ENCODE data around the gene SDS.

Gene SDS

GRCh38 chr12:113398346-113399290, 5.1 kb downstream of the SDS start:
- DNase-seq = no peak

- no peak for DNase-seq
Observed at GRCh38 chr12:113397497-113398197, 6.0 kb downstream of the SDS start.

- DNase-seq = no peak
Observed at GRCh38 chr12:113396828-113397496, 6.7 kb downstream of the SDS start.

GRCh38 chr12:113396200-113396599, 7.5 kb downstream of the SDS start:
- no peak for DNase-seq

GRCh38 chr12:113395119-113395518, 8.6 kb downstream of the SDS start:
- DNase-seq = no peak

GRCh38 chr12:113393749-113394148, 9.9 kb downstream of the SDS start:
- DNase-seq = no peak

- DNase-seq = no peak
Observed at GRCh38 chr12:113392988-113393579, 10.6 kb downstream of the SDS start.

- DNase-seq = no peak
Observed at GRCh38 chr12:113392520-113392919, 11.2 kb downstream of the SDS start.

- no peak for DNase-seq
Observed at GRCh38 chr12:113391650-113392337, 11.9 kb downstream of the SDS start.

GRCh38 chr12:113391145-113391544, 12.5 kb downstream of the SDS start:
- DNase-seq = no peak

GRCh38 chr12:113390064-113391043, 13.3 kb downstream of the SDS start:
- no peak for DNase-seq

- DNase-seq = no peak
Observed at GRCh38 chr12:113388351-113388750, 15.3 kb downstream of the SDS start.

- DNase-seq = no peak
Observed at GRCh38 chr12:113387631-113388030, 16.1 kb downstream of the SDS start.

- DNase-seq = no peak
Observed at GRCh38 chr12:113386866-113387566, 16.7 kb downstream of the SDS start.

- peak; percentile 2 for DNase-seq
Observed at GRCh38 chr12:113385282-113385882, 18.3 kb downstream of the SDS start.

- no peak for DNase-seq
Observed at GRCh38 chr12:113384778-113385177, 18.9 kb downstream of the SDS start.

- DNase-seq = no peak
Observed at GRCh38 chr12:113382206-113382605, 21.5 kb downstream of the SDS start.

GRCh38 chr12:113381220-113381619, 22.5 kb downstream of the SDS start:
- DNase-seq = no peak

GRCh38 chr12:113378291-113378690, 25.4 kb downstream of the SDS start:
- DNase-seq = no peak

GRCh38 chr12:113374823-113375428, 28.8 kb downstream of the SDS start:
- DNase-seq = no peak
